Medulla oblongata (tissue), 1 donor: Measurements from ENCODE around the gene MSI2.

Source experiments
- DNase-seq: peaks from one replicate; pipeline ENCODE4 v3.0.0-alpha.2; 2015; ENCODE audit errors: extremely low spot score

The MSI2 gene

GRCh38 chr17:57366558-57367351 lies 110.4 kb downstream of the MSI2 start:
- no peak for DNase-seq

DNA sequence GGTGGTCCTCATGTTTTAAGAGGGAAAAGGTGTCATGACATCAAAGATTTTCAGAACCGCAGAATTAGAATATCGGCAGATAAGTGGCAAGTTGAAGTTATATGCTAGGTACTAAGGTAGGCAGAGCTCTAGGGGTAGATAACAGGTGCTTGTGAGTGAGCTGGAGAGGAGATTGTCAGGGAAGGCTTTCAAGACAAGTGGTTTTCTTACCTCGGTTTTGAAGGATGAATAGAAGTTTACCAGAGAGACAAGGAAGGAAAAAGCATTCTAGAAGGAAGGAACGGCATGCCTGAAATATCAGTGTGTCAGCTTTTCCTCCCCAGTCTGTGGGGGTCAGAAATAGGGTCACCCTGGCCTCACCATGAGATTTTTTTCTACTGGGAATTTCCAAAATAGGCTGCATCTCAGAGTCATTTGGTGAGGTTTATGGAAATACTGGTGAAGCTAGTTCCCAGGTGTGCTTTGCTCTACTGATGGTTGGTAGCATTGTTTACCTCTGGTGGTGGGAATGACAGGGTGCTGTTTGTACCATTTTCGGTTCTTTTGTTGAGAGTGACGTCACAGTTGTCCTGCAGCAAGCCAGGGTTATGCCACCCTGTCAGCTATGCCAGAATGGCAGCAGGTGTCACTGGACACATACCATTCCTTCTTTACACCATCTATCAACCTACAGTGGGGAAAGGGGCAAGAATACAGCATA lies 112.5 kb downstream of the MSI2 start:
- DNase-seq: no peak

DNA sequence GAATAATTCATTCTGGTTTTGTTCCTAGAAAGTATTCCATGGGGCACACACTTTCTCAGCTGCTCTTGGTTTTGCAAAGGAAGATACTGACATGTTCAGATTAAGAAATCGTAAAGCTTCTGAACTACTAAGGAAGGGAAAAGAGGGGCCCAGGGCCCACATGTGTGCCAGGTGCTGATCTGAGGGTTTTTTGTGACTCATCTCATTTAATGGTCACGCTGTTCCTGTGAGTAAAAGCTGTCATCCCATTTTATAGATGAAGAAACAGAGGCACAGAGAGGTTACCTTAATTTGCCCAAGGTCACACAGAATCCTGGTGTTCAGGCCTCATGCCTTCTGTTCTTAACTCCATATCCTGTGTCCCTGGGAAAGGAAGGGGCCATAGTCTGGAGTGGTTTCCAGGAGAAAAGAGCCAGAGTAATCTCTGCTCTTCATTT lies 113.2 kb downstream of the MSI2 start:
- DNase-seq: no peak

- no peak for DNase-seq
Observed at GRCh38 chr17:57370037-57370581, 113.8 kb downstream of the MSI2 start.

DNA sequence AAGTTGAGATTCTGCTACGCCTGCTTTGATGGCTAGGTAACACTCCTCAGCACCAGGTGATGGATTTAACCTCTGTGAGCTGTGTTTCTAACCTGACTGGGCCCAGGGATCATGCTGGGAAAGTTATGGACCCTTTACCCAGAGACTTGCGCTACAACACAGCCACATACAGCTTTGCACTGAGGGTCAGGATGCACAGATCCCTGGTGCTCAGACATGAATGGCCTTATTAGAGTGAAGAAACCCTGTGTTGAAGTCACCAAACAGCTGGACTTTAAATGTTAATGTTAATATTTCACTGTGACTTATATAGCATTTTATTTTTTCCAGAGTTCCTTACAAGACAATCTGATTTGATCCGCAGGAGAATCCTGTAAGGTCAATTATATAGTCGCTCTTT lies 114.3 kb downstream of the MSI2 start:
- DNase-seq: no peak

GRCh38 chr17:57372156-57372555 lies 115.8 kb downstream of the MSI2 start:
- DNase-seq: no peak

GRCh38 chr17:57373048-57373447 lies 116.7 kb downstream of the MSI2 start:
- DNase-seq: no peak

- DNase-seq: no peak
Observed at GRCh38 chr17:57373756-57374155, 117.4 kb downstream of the MSI2 start.

GRCh38 chr17:57375040-57375769 lies 118.9 kb downstream of the MSI2 start:
- DNase-seq: no peak

- no peak for DNase-seq
Observed at GRCh38 chr17:57375770-57376225, 119.5 kb downstream of the MSI2 start.

- DNase-seq: no peak
Observed at GRCh38 chr17:57377094-57377493, 120.8 kb downstream of the MSI2 start.

DNA sequence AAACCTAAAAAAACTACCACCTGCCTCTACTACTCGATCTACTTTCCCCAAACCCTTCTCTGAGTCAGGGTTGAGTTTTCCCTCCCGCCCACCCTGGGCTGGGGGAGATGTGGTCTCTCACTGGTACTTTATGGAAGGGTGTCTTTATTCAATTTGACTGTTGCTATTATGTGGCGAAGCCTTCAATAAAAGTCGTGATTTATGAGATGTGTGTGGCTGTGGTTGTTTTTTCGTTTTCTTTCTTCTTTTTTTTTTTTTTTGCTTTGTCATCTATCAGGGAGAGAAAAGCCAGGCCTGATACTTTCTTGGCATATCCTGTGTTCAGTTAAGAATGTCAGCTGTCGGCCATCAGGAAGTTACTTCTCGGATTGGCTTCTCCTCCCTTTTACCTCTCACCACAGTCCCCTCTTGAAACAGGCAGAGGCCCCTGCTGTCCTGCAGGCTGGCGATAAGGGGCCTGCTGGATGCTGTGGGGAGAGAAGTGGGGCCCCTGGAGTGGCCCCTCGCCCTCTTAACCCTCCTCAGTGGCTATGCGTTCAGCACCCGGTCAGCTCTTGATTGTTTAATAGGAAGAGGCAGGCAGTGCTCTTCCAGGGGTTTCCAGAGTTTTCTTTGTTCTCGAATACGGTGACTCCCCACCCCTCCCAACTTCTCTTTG lies 123.0 kb downstream of the MSI2 start:
- DNase-seq: no peak

DNA sequence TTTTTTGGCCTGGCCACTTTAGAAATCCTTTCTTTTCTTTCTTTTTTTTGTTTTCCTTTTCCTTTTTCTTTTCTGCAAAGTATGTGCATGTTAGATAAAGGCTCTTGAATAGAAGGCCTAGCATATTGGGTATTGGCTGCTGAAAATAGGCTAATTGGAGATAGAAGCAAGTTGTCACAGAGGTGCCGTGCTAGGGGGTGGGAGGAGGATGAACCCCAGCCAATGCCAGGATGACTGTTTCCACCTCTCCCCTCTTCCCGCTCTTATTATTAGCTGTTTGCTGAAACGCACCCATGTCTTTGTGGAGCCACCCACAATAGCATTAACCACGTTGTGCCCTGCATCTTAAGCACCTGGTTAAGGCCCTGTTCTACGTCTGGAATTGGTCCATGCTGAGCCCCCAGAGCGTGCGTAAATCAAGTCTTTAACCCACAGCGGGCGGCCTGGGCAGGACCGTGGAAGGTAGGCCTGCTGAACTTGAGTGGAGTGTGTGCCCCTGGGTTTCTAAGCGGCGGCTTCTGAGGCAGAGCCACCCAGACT lies 123.6 kb downstream of the MSI2 start:
- no peak for DNase-seq

GRCh38 chr17:57381498-57381897 lies 125.2 kb downstream of the MSI2 start:
- no peak for DNase-seq

GRCh38 chr17:57384219-57384618 lies 127.9 kb downstream of the MSI2 start:
- no peak for DNase-seq

GRCh38 chr17:57385975-57386374 lies 129.7 kb downstream of the MSI2 start:
- no peak for DNase-seq

GRCh38 chr17:57387575-57387974 lies 131.3 kb downstream of the MSI2 start:
- no peak for DNase-seq

GRCh38 chr17:57388131-57388725 lies 131.9 kb downstream of the MSI2 start:
- DNase-seq: no peak

DNA sequence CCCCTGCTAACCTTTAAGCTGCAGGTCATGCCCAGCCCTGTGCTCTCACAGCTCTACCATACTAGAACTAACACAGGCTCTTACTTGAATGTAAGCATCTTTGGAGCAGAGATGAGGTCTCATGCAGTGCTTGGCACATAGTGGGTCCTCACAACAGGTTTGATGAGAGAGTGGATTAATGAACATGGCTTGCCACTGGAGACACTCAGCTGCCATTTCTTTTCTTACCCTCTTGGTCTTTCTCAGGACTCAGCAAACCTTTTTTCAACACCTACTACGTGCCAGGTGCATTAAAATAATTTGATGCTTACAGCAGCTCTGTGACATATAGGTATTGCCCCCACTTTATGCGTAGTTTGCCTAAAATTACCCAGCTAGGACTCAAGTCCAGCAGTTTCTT lies 133.2 kb downstream of the MSI2 start:
- no peak for DNase-seq

DNA sequence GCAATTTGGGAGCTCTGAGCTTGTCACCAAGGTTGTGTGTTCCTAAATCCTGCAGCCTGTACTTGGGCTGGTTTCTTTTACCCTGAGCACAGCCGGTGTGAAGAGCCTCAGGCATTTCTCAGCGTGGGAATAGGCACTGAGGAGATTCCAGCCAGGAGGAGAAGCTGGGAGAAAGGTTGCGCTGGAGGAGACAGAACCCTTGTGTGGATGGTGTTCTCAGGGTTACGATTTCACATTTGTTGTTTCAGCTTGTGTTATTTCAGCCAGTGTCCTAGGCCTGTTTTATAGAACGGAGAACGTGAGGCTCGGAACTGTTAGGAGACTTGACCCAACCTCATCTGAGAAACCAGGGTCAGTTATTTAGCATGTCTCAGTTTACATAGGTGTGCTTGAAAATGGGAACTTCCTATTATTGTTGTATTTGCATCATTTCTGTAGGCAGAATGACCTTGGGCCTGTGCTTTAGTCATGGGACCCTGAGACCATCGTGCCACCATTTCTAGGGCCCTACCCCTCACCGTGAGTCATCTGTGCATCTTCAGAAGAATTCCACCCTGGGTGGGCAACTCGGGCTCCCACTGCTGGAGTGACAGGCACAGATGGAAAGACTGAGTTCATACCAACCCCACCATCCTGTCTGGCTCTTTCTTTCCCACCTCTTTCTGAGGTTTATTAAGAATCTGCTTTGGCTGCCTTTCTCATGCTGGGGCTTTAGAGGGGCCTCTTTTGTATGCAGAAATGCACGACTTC lies 134.9 kb downstream of the MSI2 start:
- no peak for DNase-seq
